Activated CD4-positive, alpha-beta T cell treated with anti-CD3 and anti-CD28 coated beads, Interleukin-2, Interleukin-6, amounts not matched to agents 100 ng/mL and 50 ng/mL, durations not matched to agents 16 hours and 8 hours (primary cell): Measurements from ENCODE around the gene METTL25B.

Source experiments
- DNase-seq: peaks from one replicate; pipeline ENCODE4 v3.0.0-alpha.2; 2020

The METTL25B gene

GRCh38 chr1:156728599-156729462, 562 bp downstream of the METTL25B start, which contains the start of gene ISG20L2:
Gene ISG20L2, minus strand, starts transcription at chr1:156728766. Its CDS starts 1,114 bp downstream, at chr1:156727652.
- peak; percentile 97 for DNase-seq

GRCh38 chr1:156733989-156734584, 5.8 kb downstream of the METTL25B start:
- DNase-seq: no peak

- DNase-seq: no peak
These were observed 10.1 kb downstream of the METTL25B start for GRCh38 chr1:156738407-156738806.

- DNase-seq: no peak
These were observed 10.6 kb downstream of the METTL25B start for GRCh38 chr1:156738916-156739315.

GRCh38 chr1:156740237-156740740, 12.0 kb downstream of the METTL25B start:
- peak; percentile 39 for DNase-seq

- peak; percentile 99 for DNase-seq
These were observed 12.6 kb downstream of the METTL25B start, which contains the start of gene MRPL24 for GRCh38 chr1:156740741-156741480. Gene MRPL24, minus strand, starts transcription at chr1:156741088. Its CDS starts 2,384 bp downstream, at chr1:156738704.

- DNase-seq: no peak
These were observed 13.3 kb downstream of the METTL25B start for GRCh38 chr1:156741481-156741983.

- no peak for DNase-seq
These were observed 13.7 kb downstream of the METTL25B start for GRCh38 chr1:156742017-156742416.

GRCh38 chr1:156742801-156743200, 14.5 kb downstream of the METTL25B start:
- DNase-seq: no peak

GRCh38 chr1:156743367-156744302, 15.4 kb downstream of the METTL25B start:
- no peak for DNase-seq

- no peak for DNase-seq
These were observed 16.1 kb downstream of the METTL25B start for GRCh38 chr1:156744344-156744743.

GRCh38 chr1:156744786-156745419, 16.6 kb downstream of the METTL25B start:
- DNase-seq: no peak

GRCh38 chr1:156745881-156746280, 17.6 kb downstream of the METTL25B start:
- no peak for DNase-seq

- no peak for DNase-seq
These were observed 18.1 kb downstream of the METTL25B start for GRCh38 chr1:156746406-156746727.

GRCh38 chr1:156746728-156747631, 18.7 kb downstream of the METTL25B start:
- peak; percentile 66 for DNase-seq

- no peak for DNase-seq
These were observed 19.7 kb downstream of the METTL25B start for GRCh38 chr1:156747742-156748669.

- peak; percentile 55 for DNase-seq
These were observed 20.6 kb downstream of the METTL25B start for GRCh38 chr1:156748670-156749418.

- no peak for DNase-seq
These were observed 21.3 kb downstream of the METTL25B start for GRCh38 chr1:156749419-156750118.
